ENCODE data around the gene ADARB2. TPM values are rescaled to one million over a fixed set of nuclear protein-coding genes. Genes with fewer than 3 reads are reported as not detected.
A peak's percentile ranks its signal among the peaks of the same experiment; 100 is the strongest.
"Not testable (repeated sequence)": the region's sequence is repeated elsewhere in the genome, so short reads cannot be mapped to it uniquely, and the experiment has no call there.

The ADARB2 gene
- total RNA-seq, 2 experiments from 2014 or later: 1.3 to 1.4 TPM

GRCh38 chr10:1463971-1464370 is 273.4 kb downstream of the ADARB2 start:
- H3K27ac Mint-ChIP-seq; H3K27me3 Mint-ChIP-seq (ENCODE audit: low read depth); intact Hi-C loops (cut with micrococcal nuclease); H3K4me1 Mint-ChIP-seq (ENCODE audit: low read depth); DNase-seq; H3K4me3 Mint-ChIP-seq; H3K9me3 Mint-ChIP-seq; CTCF ChIA-PET; H3K36me3 Mint-ChIP-seq (ENCODE audit: low read depth): not testable (repeated sequence)

- H3K9me3 Mint-ChIP-seq: no peaks in the 10 kb centered on the region
- no peaks in the 10 kb centered on the region for H3K4me1 Mint-ChIP-seq (ENCODE audit: low read depth)
- H3K27me3 Mint-ChIP-seq (ENCODE audit: low read depth): peaks cover 7% of the 10 kb centered on the region
- H3K27ac Mint-ChIP-seq: no peak overlapping the region
- DNase-seq: no peak
- CTCF ChIA-PET: no interaction called here
- intact Hi-C loops (cut with micrococcal nuclease): no loop called here
- H3K36me3 Mint-ChIP-seq (ENCODE audit: low read depth): no peaks in the 10 kb centered on the region
- H3K4me3 Mint-ChIP-seq: no peak overlapping the region
These were observed 274.2 kb downstream of the ADARB2 start for GRCh38 chr10:1462994-1463633.

GRCh38 chr10:1462521-1462920 is 274.8 kb downstream of the ADARB2 start:
- H3K27me3 Mint-ChIP-seq (ENCODE audit: low read depth): peaks cover 12% of the 10 kb centered on the region
- no peak overlapping the region for H3K27ac Mint-ChIP-seq
- CTCF ChIA-PET: no interaction called here
- no peak overlapping the region for H3K4me3 Mint-ChIP-seq
- intact Hi-C loops (cut with micrococcal nuclease): no loop called here
- no peak for DNase-seq
- no peaks in the 10 kb centered on the region for H3K4me1 Mint-ChIP-seq (ENCODE audit: low read depth)
- no peaks in the 10 kb centered on the region for H3K36me3 Mint-ChIP-seq (ENCODE audit: low read depth)
- no peaks in the 10 kb centered on the region for H3K9me3 Mint-ChIP-seq

GRCh38 chr10:1462032-1462431 is 275.3 kb downstream of the ADARB2 start:
- intact Hi-C loops (cut with micrococcal nuclease): no loop called here
- no peaks in the 10 kb centered on the region for H3K36me3 Mint-ChIP-seq (ENCODE audit: low read depth)

GRCh38 chr10:1461016-1461415 is 276.3 kb downstream of the ADARB2 start:
- Mint-ChIP-seq H3K27me3 (ENCODE audit: low read depth) (peaks cover 21% of the 10 kb centered on the region), H3K36me3 (ENCODE audit: low read depth) (no peaks in the 10 kb centered on the region), H3K4me3 (no peak overlapping the region), H3K9me3 (no peaks in the 10 kb centered on the region), H3K27ac (no peak overlapping the region), H3K4me1 (ENCODE audit: low read depth) (no peaks in the 10 kb centered on the region)
- CTCF ChIA-PET: no interaction called here
- DNase-seq: no peak
- intact Hi-C loops (cut with micrococcal nuclease): no loop called here

More at GRCh38 chr10:1462032-1462431, 275.3 kb downstream of the ADARB2 start:
- DNase-seq: no peak
- Mint-ChIP-seq H3K27me3 (ENCODE audit: low read depth) (peaks cover 16% of the 10 kb centered on the region), H3K4me3 (no peak overlapping the region), H3K9me3 (no peaks in the 10 kb centered on the region), H3K4me1 (ENCODE audit: low read depth) (no peaks in the 10 kb centered on the region), H3K27ac (no peak overlapping the region)
- CTCF ChIA-PET: no interaction called here

- H3K36me3 Mint-ChIP-seq (ENCODE audit: low read depth); H3K27ac Mint-ChIP-seq; H3K9me3 Mint-ChIP-seq; H3K4me1 Mint-ChIP-seq (ENCODE audit: low read depth); CTCF ChIA-PET; intact Hi-C loops (cut with micrococcal nuclease); DNase-seq; H3K4me3 Mint-ChIP-seq: not testable (repeated sequence)
- peaks cover 24% of the 10 kb centered on the region for H3K27me3 Mint-ChIP-seq (ENCODE audit: low read depth)
These were observed 277.7 kb downstream of the ADARB2 start for GRCh38 chr10:1459664-1460063.

- CTCF ChIA-PET: no interaction called here
- intact Hi-C loops (cut with micrococcal nuclease): no loop called here
- peaks cover 2% of the 10 kb centered on the region for H3K9me3 Mint-ChIP-seq
- no peak for DNase-seq
- H3K4me1 Mint-ChIP-seq (ENCODE audit: low read depth): peaks cover 4% of the 10 kb centered on the region
- H3K27me3 Mint-ChIP-seq (ENCODE audit: low read depth): peaks cover 33% of the 10 kb centered on the region
- H3K4me3 Mint-ChIP-seq: no peak overlapping the region
- no peaks in the 10 kb centered on the region for H3K36me3 Mint-ChIP-seq (ENCODE audit: low read depth)
- H3K27ac Mint-ChIP-seq: no peak overlapping the region
These were observed 282.4 kb downstream of the ADARB2 start for GRCh38 chr10:1454951-1455350.

- H3K36me3 Mint-ChIP-seq (ENCODE audit: low read depth): no peaks in the 10 kb centered on the region
- no peak overlapping the region for H3K27ac Mint-ChIP-seq
- peaks cover 2% of the 10 kb centered on the region for H3K9me3 Mint-ChIP-seq
- DNase-seq: peak; percentile 24
- CTCF ChIA-PET: no interaction called here
- H3K4me3 Mint-ChIP-seq: no peak overlapping the region
- intact Hi-C loops (cut with micrococcal nuclease): no loop called here
- peaks cover 33% of the 10 kb centered on the region for H3K27me3 Mint-ChIP-seq (ENCODE audit: low read depth)
- peaks cover 4% of the 10 kb centered on the region for H3K4me1 Mint-ChIP-seq (ENCODE audit: low read depth)
These were observed 282.9 kb downstream of the ADARB2 start for GRCh38 chr10:1454428-1454827.

GRCh38 chr10:1452777-1453176 is 284.5 kb downstream of the ADARB2 start:
- Mint-ChIP-seq H3K4me1 (ENCODE audit: low read depth) (peaks cover 4% of the 10 kb centered on the region), H3K36me3 (ENCODE audit: low read depth) (no peaks in the 10 kb centered on the region), H3K9me3 (peaks cover 2% of the 10 kb centered on the region), H3K4me3 (no peak overlapping the region), H3K27me3 (ENCODE audit: low read depth) (peaks cover 37% of the 10 kb centered on the region), H3K27ac (no peak overlapping the region)
- CTCF ChIA-PET: no interaction called here
- no peak for DNase-seq
- intact Hi-C loops (cut with micrococcal nuclease): no loop called here

GRCh38 chr10:1451941-1452340 is 285.4 kb downstream of the ADARB2 start:
- DNase-seq: no peak
- Mint-ChIP-seq H3K27ac (no peak overlapping the region), H3K4me1 (ENCODE audit: low read depth) (peaks cover 4% of the 10 kb centered on the region), H3K9me3 (peaks cover 2% of the 10 kb centered on the region), H3K27me3 (ENCODE audit: low read depth) (peaks cover 29% of the 10 kb centered on the region), H3K4me3 (no peak overlapping the region), H3K36me3 (ENCODE audit: low read depth) (no peaks in the 10 kb centered on the region)
- CTCF ChIA-PET: no interaction called here
- intact Hi-C loops (cut with micrococcal nuclease): no loop called here

- Mint-ChIP-seq H3K4me3 (no peak overlapping the region), H3K9me3 (peaks cover 2% of the 10 kb centered on the region)
- DNase-seq: no peak
These were observed 285.9 kb downstream of the ADARB2 start for GRCh38 chr10:1451362-1451888.

GRCh38 chr10:1449572-1450205 is 287.6 kb downstream of the ADARB2 start:
- H3K36me3 Mint-ChIP-seq (ENCODE audit: low read depth): no peaks in the 10 kb centered on the region

More at GRCh38 chr10:1451362-1451888, 285.9 kb downstream of the ADARB2 start:
- CTCF ChIA-PET: no interaction called here
- Mint-ChIP-seq H3K36me3 (ENCODE audit: low read depth) (no peaks in the 10 kb centered on the region), H3K27ac (no peak overlapping the region), H3K4me1 (ENCODE audit: low read depth) (peaks cover 4% of the 10 kb centered on the region), H3K27me3 (ENCODE audit: low read depth) (peaks cover 27% of the 10 kb centered on the region)
- intact Hi-C loops (cut with micrococcal nuclease): no loop called here

GRCh38 chr10:1449021-1449420 is 288.3 kb downstream of the ADARB2 start:
- H3K4me3 Mint-ChIP-seq: no peak overlapping the region
- H3K27ac Mint-ChIP-seq: peak overlapping the region; percentile 41
- no peaks in the 10 kb centered on the region for H3K9me3 Mint-ChIP-seq
- no peak for DNase-seq
- no peaks in the 10 kb centered on the region for H3K4me1 Mint-ChIP-seq (ENCODE audit: low read depth)
- CTCF ChIA-PET: interaction anchor here (0.6 kb wide), 1 partner anchor 338 kb away, joined by 4 read pairs; no protein-coding TSS in a partner anchor
- peaks cover 20% of the 10 kb centered on the region for H3K27me3 Mint-ChIP-seq (ENCODE audit: low read depth)
- intact Hi-C loops (cut with micrococcal nuclease): no loop called here
- no peaks in the 10 kb centered on the region for H3K36me3 Mint-ChIP-seq (ENCODE audit: low read depth)

More at GRCh38 chr10:1449572-1450205, 287.6 kb downstream of the ADARB2 start:
- Mint-ChIP-seq H3K9me3 (peaks cover 2% of the 10 kb centered on the region), H3K27ac (peak overlapping the region; percentile 41), H3K27me3 (ENCODE audit: low read depth) (peaks cover 22% of the 10 kb centered on the region), H3K4me3 (no peak overlapping the region), H3K4me1 (ENCODE audit: low read depth) (peaks cover 4% of the 10 kb centered on the region)
- CTCF ChIA-PET: interaction anchor here (0.6 kb wide), 1 partner anchor 338 kb away, joined by 4 read pairs; no protein-coding TSS in a partner anchor
- no peak for DNase-seq
- intact Hi-C loops (cut with micrococcal nuclease): no loop called here

All from activated naive CD4-positive, alpha-beta T cell treated with anti-CD3 and anti-CD28 coated beads for 36 hours (primary cell).